Uterus (tissue), 2 donors: Measurements from ENCODE around the gene LRRC58.

Experiments used
- CTCF ChIP-seq, 4 experiments: fragments of 200-600 bp in 2 of 4; fragments of 450-650 bp in 2 of 4; sonication (generic) in 2 of 4; IDR thresholded peaks; one replicate each; pipeline ENCODE4 v1.5.1; 2016 to 2019; ENCODE audit warnings: antibody characterized with exemption in 4 of 4, mild to moderate bottlenecking in 2 of 4, moderate library complexity in 1 of 4
- POLR2A ChIP-seq, 2 donors: fragments of 450-650 bp; IDR thresholded peaks; one replicate each; pipeline ENCODE4 v1.6.1; 2016; ENCODE audit warnings: antibody characterized with exemption in 2 of 2, mild to moderate bottlenecking in 1 of 2, moderate library complexity in 1 of 2

- TF ChIP-seq CTCF (IDR thresholded peaks at IDR 0.05) (no peak), POLR2A (IDR thresholded peaks at IDR 0.05) (no peak)
These were observed 62.7 kb downstream of the LRRC58 start for GRCh38 chr3:120286465-120286864.
